K562 (cell line): ENCODE measurements around the gene C22orf39.

Experiments used
- BRD4 ChIP-seq: fragments of 200-600 bp; sonication (generic); IDR thresholded peaks from 2 replicates; pipeline ENCODE4 v1.6.1; 2017; ENCODE audit warnings: inconsistent platforms
- CTCF ChIP-seq, 3 experiments: IDR thresholded peaks in 2 of 3; conservative IDR thresholded peaks in 1 of 3; 2 replicates each; pipeline ENCODE4 v1.5.1; 2011 to 2012; ENCODE audit warnings: low read length in 3 of 3, mild to moderate bottlenecking in 3 of 3, control low read depth in 2 of 3, improper control_type of control experiment in 1 of 3, inconsistent platforms in 1 of 3, low read depth in 1 of 3, mixed read lengths in 1 of 3, moderate library complexity in 1 of 3; ENCODE audit not compliant: insufficient read depth in 2 of 3
- FOS ChIP-seq: IDR thresholded peaks from 3 replicates; pipeline ENCODE4 v1.6.1; 2011; ENCODE audit not compliant: insufficient read length; ENCODE audit errors: extremely low read depth
- FOXK2 ChIP-seq, 2 experiments: fragments of 450-650 bp; IDR thresholded peaks in 1 of 2; conservative IDR thresholded peaks in 1 of 2; 2 replicates each; pipeline ENCODE4 v1.6.1; 2016; ENCODE audit warnings: low read depth in 2 of 2, mild to moderate bottlenecking in 1 of 2
- HDAC2 ChIP-seq: fragments of 450-650 bp; IDR thresholded peaks from 2 replicates; pipeline ENCODE4 v1.6.1; 2016; ENCODE audit warnings: mild to moderate bottlenecking
- IRF9 ChIP-seq: fragments of 450-650 bp; IDR thresholded peaks from 2 replicates; pipeline ENCODE4 v1.6.1; 2016; ENCODE audit warnings: missing biosample characterization, missing genetic modification characterization
- MCM2 ChIP-seq: fragments of 450-650 bp; IDR thresholded peaks from 2 replicates; pipeline ENCODE4 v1.6.1; 2017; ENCODE audit warnings: low read depth, mild to moderate bottlenecking
- POLR2A ChIP-seq: fragments of 450-650 bp; conservative IDR thresholded peaks from 2 replicates; pipeline ENCODE4 v1.6.1; 2016
- SAFB ChIP-seq: fragments of 200-400 bp; formaldehyde crosslinking; IDR thresholded peaks from 2 replicates; pipeline ENCODE4 v1.6.1; 2017; ENCODE audit warnings: low read depth, low read length, borderline replicate concordance
- SP1 ChIP-seq: sonication (generic); formaldehyde crosslinking; IDR thresholded peaks from 2 replicates; pipeline ENCODE4 v1.8.1; 2022; ENCODE audit warnings: mild to moderate bottlenecking, missing genetic modification reagents
- ZBTB1 ChIP-seq: sonication (generic); formaldehyde crosslinking; IDR thresholded peaks from 2 replicates; pipeline ENCODE4 v1.8.1; 2023; ENCODE audit warnings: missing genetic modification reagents, low read depth, mild to moderate bottlenecking, borderline replicate concordance
- TF ChIP-seq, protein P1 (sequence below): sonication (generic); formaldehyde crosslinking; IDR thresholded peaks from 2 replicates; pipeline ENCODE4 v1.8.0; 2022; ENCODE audit warnings: missing genetic modification reagents, mild to moderate bottlenecking, borderline replicate concordance

- TF ChIP-seq MCM2: no peak
- no peak for TF ChIP-seq SP1 (CRISPR knock-in tag)
- TF ChIP-seq, protein P1, sequence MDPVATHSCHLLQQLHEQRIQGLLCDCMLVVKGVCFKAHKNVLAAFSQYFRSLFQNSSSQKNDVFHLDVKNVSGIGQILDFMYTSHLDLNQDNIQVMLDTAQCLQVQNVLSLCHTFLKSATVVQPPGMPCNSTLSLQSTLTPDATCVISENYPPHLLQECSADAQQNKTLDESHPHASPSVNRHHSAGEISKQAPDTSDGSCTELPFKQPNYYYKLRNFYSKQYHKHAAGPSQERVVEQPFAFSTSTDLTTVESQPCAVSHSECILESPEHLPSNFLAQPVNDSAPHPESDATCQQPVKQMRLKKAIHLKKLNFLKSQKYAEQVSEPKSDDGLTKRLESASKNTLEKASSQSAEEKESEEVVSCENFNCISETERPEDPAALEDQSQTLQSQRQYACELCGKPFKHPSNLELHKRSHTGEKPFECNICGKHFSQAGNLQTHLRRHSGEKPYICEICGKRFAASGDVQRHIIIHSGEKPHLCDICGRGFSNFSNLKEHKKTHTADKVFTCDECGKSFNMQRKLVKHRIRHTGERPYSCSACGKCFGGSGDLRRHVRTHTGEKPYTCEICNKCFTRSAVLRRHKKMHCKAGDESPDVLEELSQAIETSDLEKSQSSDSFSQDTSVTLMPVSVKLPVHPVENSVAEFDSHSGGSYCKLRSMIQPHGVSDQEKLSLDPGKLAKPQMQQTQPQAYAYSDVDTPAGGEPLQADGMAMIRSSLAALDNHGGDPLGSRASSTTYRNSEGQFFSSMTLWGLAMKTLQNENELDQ (CRISPR knock-in tag): no peak
- no peak for TF ChIP-seq HDAC2
- TF ChIP-seq IRF9 (tag): no peak
- no peak for TF ChIP-seq FOXK2 (conservative IDR thresholded peaks at IDR 0.05 in 1 of 2, IDR thresholded peaks at IDR 0.05 in 1 of 2; ENCODE audit: low read depth in 2 of 2)
- no peak for TF ChIP-seq CTCF (IDR thresholded peaks at IDR 0.05 in 2 of 3, conservative IDR thresholded peaks at IDR 0.05 in 1 of 3; ENCODE audit: insufficient read depth in 2 of 3, low read depth in 1 of 3, low read length in 3 of 3)
- no peak for TF ChIP-seq ZBTB1 (CRISPR knock-in tag)
- TF ChIP-seq FOS: no peak
- TF ChIP-seq SAFB: no peak
- TF ChIP-seq POLR2A: no peak
- TF ChIP-seq BRD4: no peak
Observed at GRCh38 chr22:19434829-19435580, 12.5 kb downstream of the C22orf39 start.
